A549 (cell line): Measurements from ENCODE around the gene STX8. TPM values are rescaled to one million over a fixed set of nuclear protein-coding genes. Genes with fewer than 3 reads are reported as not detected.

Experiments used
- ATAC-seq, 2 experiments: fragments of 200-7000 bp in 1 of 2; fragments of >200 bp in 1 of 2; cut with Nextera tagmentation in 1 of 2; cut with Tn5 transposase in 1 of 2; 3 replicates each; pipeline versions ENCODE4 v1.8.0 to v1.9.1; 2018 to 2020; ENCODE audit warnings: mild to moderate bottlenecking in 1 of 2, moderate library complexity in 1 of 2
- CTCF ChIA-PET: fragments of 300-600 bp; sonication (Branson Sonifier 250); formaldehyde crosslinking; extraction: SDS; loops from one replicate; lab custom pipeline; 2021; ENCODE audit warnings: antibody characterized with exemption, inconsistent platforms; lab: Yijun Ruan, JAX
- POLR2A ChIA-PET: fragments of 350-600 bp; formaldehyde crosslinking; extraction: SDS; loops from one replicate; lab custom pipeline; 2021; ENCODE audit warnings: antibody characterized with exemption, inconsistent platforms; lab: Yijun Ruan, JAX
- DNase-seq, 2 experiments: peaks; one replicate each; pipeline versions ENCODE4 v3.0.0 to v3.0.0-alpha.2; 2011 to 2016; ENCODE audit warnings: low read depth in 1 of 2, low spot score in 1 of 2
- FAIRE-seq: peaks from 2 replicates; lab custom pipeline; 2011; peaks lifted over from hg19 to GRCh38; lab: Jason Lieb, UNC
- H3K27ac ChIP-seq, 2 experiments: fragments of >200 bp; sonication (Bioruptor Twin); formaldehyde crosslinking; 3 replicates each; pipeline ENCODE4 v1.5.1; 2016 to 2017
- H3K4me1 ChIP-seq: fragments of >200 bp; sonication (Bioruptor Twin); formaldehyde crosslinking; 3 replicates; pipeline ENCODE4 v1.6.1; 2016
- H3K4me2 ChIP-seq: fragments of >200 bp; sonication (Bioruptor Twin); formaldehyde crosslinking; 3 replicates; pipeline ENCODE4 v1.6.1; 2016
- H3K4me3 ChIP-seq: fragments of >200 bp; sonication (Bioruptor Twin); formaldehyde crosslinking; 3 replicates; pipeline ENCODE4 v1.5.1; 2016
- H3K9me3 ChIP-seq: fragments of >200 bp; sonication (Bioruptor Twin); formaldehyde crosslinking; 3 replicates; pipeline ENCODE4 v1.6.1; 2016
- BHLHE40 ChIP-seq: IDR thresholded peaks from 2 replicates; pipeline ENCODE4 v1.6.1; 2012; ENCODE audit warnings: low read depth, low read length, inconsistent platforms
- CBX8 ChIP-seq: fragments of 200-600 bp; sonication (generic); IDR thresholded peaks from 2 replicates; pipeline ENCODE4 v1.6.1; 2016
- CHD4 ChIP-seq: fragments of 200-600 bp; sonication (generic); IDR thresholded peaks from 2 replicates; pipeline ENCODE4 v1.6.1; 2016; ENCODE audit warnings: antibody characterized with exemption, mild to moderate bottlenecking, borderline replicate concordance
- CTCF ChIP-seq: fragments of >200 bp; sonication (Bioruptor Twin); formaldehyde crosslinking; IDR thresholded peaks from 3 replicates; pipeline ENCODE4 v1.5.1; 2016
- EHMT2 ChIP-seq: fragments of 200-600 bp; sonication (generic); IDR thresholded peaks from 2 replicates; pipeline ENCODE4 v1.6.1; 2016; ENCODE audit warnings: antibody characterized with exemption, low read depth, mild to moderate bottlenecking, moderate library complexity
- ESRRA ChIP-seq: fragments of 150-350 bp; IDR thresholded peaks from 2 replicates; pipeline ENCODE4 v1.6.1; 2014; ENCODE audit warnings: mild to moderate bottlenecking, low read length, borderline replicate concordance
- FOSB ChIP-seq: fragments of 250-450 bp; sonication (Bioruptor Pico); IDR thresholded peaks from 2 replicates; pipeline ENCODE4 v1.5.0; 2020; ENCODE audit warnings: mild to moderate bottlenecking, moderate library complexity
- FOXS1 ChIP-seq: fragments of 250-450 bp; sonication (Bioruptor Pico); IDR thresholded peaks from 2 replicates; pipeline ENCODE4 v1.5.0; 2020; ENCODE audit warnings: mild to moderate bottlenecking, moderate library complexity
- GATA3 ChIP-seq: IDR thresholded peaks from 2 replicates; pipeline ENCODE4 v1.6.1; 2012; ENCODE audit warnings: borderline replicate concordance
- HDAC2 ChIP-seq: fragments of 200-600 bp; sonication (generic); IDR thresholded peaks from 2 replicates; pipeline ENCODE4 v1.6.1; 2016
- HOXB13 ChIP-seq: fragments of 250-450 bp; sonication (Bioruptor Pico); IDR thresholded peaks from 2 replicates; pipeline ENCODE4 v1.5.0; 2020; ENCODE audit warnings: low read depth, mild to moderate bottlenecking, moderate library complexity
- HOXB5 ChIP-seq: fragments of 250-450 bp; sonication (Bioruptor Pico); IDR thresholded peaks from 2 replicates; pipeline ENCODE4 v1.5.0; 2020; ENCODE audit warnings: mild to moderate bottlenecking, moderate library complexity
- JUN ChIP-seq, 2 experiments: fragments of >200 bp; sonication (Bioruptor Twin); formaldehyde crosslinking; IDR thresholded peaks; 2 replicates in 1 of 2; 3 replicates in 1 of 2; pipeline ENCODE4 v1.6.1; 2016 to 2017
- KDM5A ChIP-seq: fragments of 200-600 bp; sonication (generic); IDR thresholded peaks from 2 replicates; pipeline ENCODE4 v1.6.1; 2016; ENCODE audit warnings: antibody characterized with exemption, mild to moderate bottlenecking
- MAZ ChIP-seq: fragments of 150-350 bp; IDR thresholded peaks from 2 replicates; pipeline ENCODE4 v1.6.1; 2014; ENCODE audit warnings: antibody characterized with exemption, low read depth, low read length, borderline replicate concordance
- NFE2L2 ChIP-seq: fragments of 150-350 bp; conservative IDR thresholded peaks from 2 replicates; pipeline ENCODE4 v1.6.1; 2014; ENCODE audit warnings: low read length
- POLR2A ChIP-seq: IDR thresholded peaks from 2 replicates; pipeline ENCODE4 v1.6.1; 2012; ENCODE audit warnings: mild to moderate bottlenecking, low read length
- RAD21 ChIP-seq, 2 experiments: fragments of >200 bp in 1 of 2; sonication (Bioruptor Twin) in 1 of 2; formaldehyde crosslinking in 1 of 2; IDR thresholded peaks in 1 of 2; conservative IDR thresholded peaks in 1 of 2; 2 replicates in 1 of 2; 3 replicates in 1 of 2; pipeline ENCODE4 v1.6.1; 2012 to 2018; ENCODE audit warnings: inconsistent platforms in 1 of 2
- RARB ChIP-seq: fragments of 250-450 bp; sonication (Bioruptor Pico); IDR thresholded peaks from 2 replicates; pipeline ENCODE4 v1.8.0; 2021; ENCODE audit warnings: mild to moderate bottlenecking, moderate library complexity
- RNF2 ChIP-seq: fragments of 200-600 bp; sonication (generic); IDR thresholded peaks from 2 replicates; pipeline ENCODE4 v1.6.1; 2016; ENCODE audit warnings: low read depth, mild to moderate bottlenecking, antibody characterized with exemption, moderate library complexity, borderline replicate concordance
- SMC3 ChIP-seq: fragments of >200 bp; sonication (Bioruptor Twin); formaldehyde crosslinking; IDR thresholded peaks from 3 replicates; pipeline ENCODE4 v1.6.1; 2018; ENCODE audit warnings: inconsistent platforms
- ZC3H11A ChIP-seq: fragments of 450-650 bp; IDR thresholded peaks from 2 replicates; pipeline ENCODE4 v1.6.1; 2014; ENCODE audit warnings: antibody characterized with exemption, mild to moderate bottlenecking
- ZSCAN20 ChIP-seq: fragments of 250-450 bp; sonication (Bioruptor Pico); IDR thresholded peaks from 2 replicates; pipeline ENCODE4 v1.8.0; 2022; ENCODE audit warnings: mild to moderate bottlenecking, moderate library complexity
- WGBS: methylation state at CpG from one replicate; pipeline ENCODE4 v1.1.6; 2017; ENCODE audit errors: missing lambda C conversion rate; 5-methylcytosine and 5-hydroxymethylcytosine counted together
- polyA plus RNA-seq, 4 experiments: library from polyadenylated mRNA; depleted of rRNA in 3 of 4; stranded (reverse); fragments of >200 nt; fragmentation: RNase III in 1 of 4; extraction: RNeasy Plus Mini Kit Qiagen cat#74134 plus additional on column Dnase treatment in 1 of 4; gene quantifications; 2 replicates in 3 of 4; 3 replicates in 1 of 4; pipeline ENCODE4 v1.2.3, GENCODE V29; 2011 to 2017
- TF ChIP-seq, protein P1 (sequence below): IDR thresholded peaks from 2 replicates; pipeline ENCODE4 v1.6.1; 2012
- TF ChIP-seq, protein P2 (sequence below): IDR thresholded peaks from 2 replicates; pipeline ENCODE4 v1.6.1; 2012; ENCODE audit warnings: low read depth, borderline replicate concordance
- TF ChIP-seq, protein P3 (sequence below): fragments of >200 bp; sonication (Bioruptor Twin); formaldehyde crosslinking; IDR thresholded peaks from 3 replicates; pipeline ENCODE4 v1.6.1; 2016

STX8 gene
- polyA plus RNA-seq, 2 of the 4 experiments (the other 2 are of a cell fraction) = 93.6 to 168 TPM

DNA sequence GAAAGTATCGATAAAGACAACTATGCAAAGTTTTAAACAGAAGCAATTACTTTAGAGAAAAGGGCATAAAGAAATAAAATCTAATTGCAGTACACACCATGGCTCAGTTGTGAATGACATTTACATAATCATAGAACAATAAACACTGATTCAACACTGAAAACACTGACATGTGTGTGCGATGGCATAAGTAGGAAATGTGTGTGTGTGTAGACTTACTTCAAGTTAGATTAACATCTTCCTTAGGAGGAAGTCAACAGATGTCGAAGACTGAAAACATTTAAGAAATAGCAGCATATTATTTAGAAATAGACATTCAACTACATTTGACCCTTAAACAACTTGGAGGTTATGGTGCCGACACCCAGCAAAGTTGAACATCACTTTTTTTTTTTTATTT lies 172.4 kb downstream of the STX8 start:
- H3K4me1 ChIP-seq = peaks cover 10% of the 10 kb centered on the region; the same call in 2 of the 3 replicates
- no peaks in the 10 kb centered on the region for H3K9me3 ChIP-seq
- ChIA-PET POLR2A (no interaction called here), CTCF (interaction anchor here (1.2 to 1.4 kb wide), 5 partner anchors 9 to 42 kb away, joined by 3 to 7 read pairs (median 5); no protein-coding TSS in a partner anchor)
- DNase-seq (no peak), ATAC-seq (no peak), FAIRE-seq (no peak)
- no peak overlapping the region for H3K4me3 ChIP-seq
- no peak overlapping the region for H3K27ac ChIP-seq
- H3K4me2 ChIP-seq = no peak overlapping the region
- TF ChIP-seq RNF2 (no peak), JUN (IDR thresholded peaks at IDR 0.05) (no peak), MAZ (no peak), ZSCAN20 (CRISPR knock-in tag) (no peak), ESRRA (no peak), SMC3 (no peak), RARB (no peak), BHLHE40 (no peak), HOXB13 (no peak), HOXB5 (CRISPR knock-in tag) (no peak), KDM5A (no peak), HDAC2 (no peak)
- TF ChIP-seq, protein P1, sequence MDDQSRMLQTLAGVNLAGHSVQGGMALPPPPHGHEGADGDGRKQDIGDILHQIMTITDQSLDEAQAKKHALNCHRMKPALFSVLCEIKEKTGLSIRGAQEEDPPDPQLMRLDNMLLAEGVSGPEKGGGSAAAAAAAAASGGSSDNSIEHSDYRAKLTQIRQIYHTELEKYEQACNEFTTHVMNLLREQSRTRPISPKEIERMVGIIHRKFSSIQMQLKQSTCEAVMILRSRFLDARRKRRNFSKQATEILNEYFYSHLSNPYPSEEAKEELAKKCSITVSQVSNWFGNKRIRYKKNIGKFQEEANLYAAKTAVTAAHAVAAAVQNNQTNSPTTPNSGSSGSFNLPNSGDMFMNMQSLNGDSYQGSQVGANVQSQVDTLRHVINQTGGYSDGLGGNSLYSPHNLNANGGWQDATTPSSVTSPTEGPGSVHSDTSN = no peak
- TF ChIP-seq, protein P2, sequence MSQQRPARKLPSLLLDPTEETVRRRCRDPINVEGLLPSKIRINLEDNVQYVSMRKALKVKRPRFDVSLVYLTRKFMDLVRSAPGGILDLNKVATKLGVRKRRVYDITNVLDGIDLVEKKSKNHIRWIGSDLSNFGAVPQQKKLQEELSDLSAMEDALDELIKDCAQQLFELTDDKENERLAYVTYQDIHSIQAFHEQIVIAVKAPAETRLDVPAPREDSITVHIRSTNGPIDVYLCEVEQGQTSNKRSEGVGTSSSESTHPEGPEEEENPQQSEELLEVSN = no peak
- 92% methylated on average over 4 of the region's 4 CpGs for WGBS

- TF ChIP-seq GATA3 (no peak), RAD21 (conservative IDR thresholded peaks at IDR 0.05 in 1 of 2, IDR thresholded peaks at IDR 0.05 in 1 of 2) (peak; percentile 38 to 59), CHD4 (no peak), CBX8 (no peak), CTCF (peak; percentile 55), ZC3H11A (no peak), NFE2L2 (no peak), SMC3 (peak; percentile 58; the same call in 2 of the 3 replicates), FOSB (CRISPR knock-in tag) (no peak), EHMT2 (no peak), FOXS1 (CRISPR knock-in tag) (no peak), POLR2A (no peak)
- TF ChIP-seq, protein P3, sequence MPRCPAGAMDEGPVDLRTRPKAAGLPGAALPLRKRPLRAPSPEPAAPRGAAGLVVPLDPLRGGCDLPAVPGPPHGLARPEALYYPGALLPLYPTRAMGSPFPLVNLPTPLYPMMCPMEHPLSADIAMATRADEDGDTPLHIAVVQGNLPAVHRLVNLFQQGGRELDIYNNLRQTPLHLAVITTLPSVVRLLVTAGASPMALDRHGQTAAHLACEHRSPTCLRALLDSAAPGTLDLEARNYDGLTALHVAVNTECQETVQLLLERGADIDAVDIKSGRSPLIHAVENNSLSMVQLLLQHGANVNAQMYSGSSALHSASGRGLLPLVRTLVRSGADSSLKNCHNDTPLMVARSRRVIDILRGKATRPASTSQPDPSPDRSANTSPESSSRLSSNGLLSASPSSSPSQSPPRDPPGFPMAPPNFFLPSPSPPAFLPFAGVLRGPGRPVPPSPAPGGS = no peak
- peaks cover 10% of the 10 kb centered on the region; the same call in 2 of the 3 replicates for H3K4me1 ChIP-seq
- no peaks in the 10 kb centered on the region for H3K9me3 ChIP-seq
- CTCF ChIA-PET = interaction anchor here (0.6 to 1.4 kb wide), 8 partner anchors 9 to 151 kb away, joined by 3 to 7 read pairs (median 5); no protein-coding TSS in a partner anchor
- FAIRE-seq (peak; percentile 59), ATAC-seq (peak; percentile 50 to 79; a peak in 5 of 6 replicates), DNase-seq (peak; percentile 27 to 67)
- POLR2A ChIA-PET = no interaction called here
- H3K27ac ChIP-seq = no peak overlapping the region
- H3K4me3 ChIP-seq = no peak overlapping the region
- H3K4me2 ChIP-seq = no peak overlapping the region
- 79% methylated on average over 9 of the region's 9 CpGs for WGBS
These were observed 172.9 kb downstream of the STX8 start for GRCh38 chr17:9402590-9403199.
